ENCODE measurements around the gene TCF25. TPM values are rescaled to one million over a fixed set of nuclear protein-coding genes. Genes with fewer than 3 reads are reported as not detected.
A peak's percentile ranks its signal among the peaks of the same experiment; 100 is the strongest.

Gene TCF25
- total RNA-seq, 4 donors from 2014 or later: 126 to 151 (median 137) TPM

- Histone ChIP-seq H3K36me3 (peaks cover 6 to 86% (median 75%) of the 10 kb centered on the region in 4 donors), H3K4me1 (no peaks in the 10 kb centered on the region), H3K4me3 (peak overlapping the region in 2 of 4 donors; percentile 14 to 27), H3K27me3 (no peaks in the 10 kb centered on the region), H3K27ac (replicated peaks in 1 of 4) (peak overlapping the region in 1 of 4 donors; percentile 10), H3K9me3 (no peaks in the 10 kb centered on the region)
- WGBS: 87% methylated on average over 9 of the region's 23 CpGs
- TF ChIP-seq POLR2AphosphoS5 (IDR thresholded peaks at IDR 0.05) (no peak), CTCF (IDR thresholded peaks at IDR 0.05) (no peak), POLR2A (IDR thresholded peaks at IDR 0.05; ENCODE audit: low read depth) (no peak), EP300 (IDR thresholded peaks at IDR 0.05) (no peak)
- intact Hi-C loops (cut with DNase I): no loop called here
- no peak for DNase-seq (ENCODE audit: extremely low spot score)
Observed at GRCh38 chr16:89957216-89957785, 83.9 kb downstream of the TCF25 start.

- intact Hi-C loops (cut with DNase I): no loop called here
- DNase-seq (ENCODE audit: extremely low spot score): no peak
- H3K27me3 ChIP-seq: no peaks in the 10 kb centered on the region
- WGBS: 88% methylated on average over 3 of the region's 7 CpGs
- H3K9me3 ChIP-seq: no peaks in the 10 kb centered on the region
- H3K27ac ChIP-seq (replicated peaks in 1 of 4): no peak overlapping the region
- peak overlapping the region in 1 of 4 donors; percentile 27 for H3K4me3 ChIP-seq
- TF ChIP-seq EP300 (IDR thresholded peaks at IDR 0.05) (no peak), CTCF (IDR thresholded peaks at IDR 0.05) (no peak), POLR2AphosphoS5 (IDR thresholded peaks at IDR 0.05) (no peak), POLR2A (IDR thresholded peaks at IDR 0.05; ENCODE audit: low read depth) (no peak)
- H3K36me3 ChIP-seq: peaks cover 6 to 94% (median 80%) of the 10 kb centered on the region in 4 donors
- no peaks in the 10 kb centered on the region for H3K4me1 ChIP-seq
Observed at GRCh38 chr16:89958068-89958467, 84.7 kb downstream of the TCF25 start.

- TF ChIP-seq POLR2AphosphoS5 (IDR thresholded peaks at IDR 0.05) (no peak), CTCF (IDR thresholded peaks at IDR 0.05) (no peak), POLR2A (IDR thresholded peaks at IDR 0.05; ENCODE audit: low read depth) (no peak), EP300 (IDR thresholded peaks at IDR 0.05) (no peak)
- no peak for DNase-seq (ENCODE audit: extremely low spot score)
- no peaks in the 10 kb centered on the region for H3K27me3 ChIP-seq
- H3K4me3 ChIP-seq: no peak overlapping the region
- 90% methylated on average over 10 of the region's 10 CpGs for WGBS
- no peaks in the 10 kb centered on the region for H3K4me1 ChIP-seq
- H3K36me3 ChIP-seq: peaks cover 6 to 99% (median 84%) of the 10 kb centered on the region in 4 donors
- H3K27ac ChIP-seq (replicated peaks in 1 of 4): no peak overlapping the region
- intact Hi-C loops (cut with DNase I): no loop called here
- no peaks in the 10 kb centered on the region for H3K9me3 ChIP-seq
Observed at GRCh38 chr16:89958596-89958995, 85.2 kb downstream of the TCF25 start.

- Histone ChIP-seq H3K27me3 (no peaks in the 10 kb centered on the region), H3K27ac (replicated peaks in 1 of 4) (no peak overlapping the region), H3K4me3 (no peak overlapping the region), H3K9me3 (no peaks in the 10 kb centered on the region), H3K4me1 (no peaks in the 10 kb centered on the region), H3K36me3 (peaks cover 6 to 100% (median 86%) of the 10 kb centered on the region in 4 donors)
- DNase-seq (ENCODE audit: extremely low spot score): no peak
- 93% methylated on average over 13 of the region's 13 CpGs for WGBS
- intact Hi-C loops (cut with DNase I): no loop called here
- TF ChIP-seq POLR2A (IDR thresholded peaks at IDR 0.05; ENCODE audit: low read depth): no peak
- no peak for TF ChIP-seq CTCF (IDR thresholded peaks at IDR 0.05)
Observed at GRCh38 chr16:89960966-89961365, 87.6 kb downstream of the TCF25 start.

Other genes with a start within 250 kb of the TCF25 start
- 100 to 1,000 TPM in 1 of 4 donors, 10 to 100 TPM in 3; 71.8 to 117 (median 87.8) TPM for gene CHMP1A, start 215.9 kb upstream of the TCF25 start, total RNA-seq
- gene SPATA33, start 215.8 kb upstream of the TCF25 start, total RNA-seq: 1 to 10 TPM; 2.2 to 4.9 (median 3.6) TPM
- 10 to 100 TPM; 20.8 to 45.1 (median 25.7) TPM for gene CDK10, start 186.9 kb upstream of the TCF25 start, total RNA-seq
- gene SPATA2L, start 171.9 kb upstream of the TCF25 start, total RNA-seq: 10 to 100 TPM; 10.8 to 32.0 (median 21.9) TPM
- 10 to 100 TPM in 1 of 4 donors, 1 to 10 TPM in 3; 4.6 to 10.2 (median 7.1) TPM for gene VPS9D1, start 152.7 kb upstream of the TCF25 start, total RNA-seq
- gene ZNF276, start 152.1 kb upstream of the TCF25 start, total RNA-seq: 10 to 100 TPM; 16.1 to 19.2 (median 17.2) TPM
- 1 to 10 TPM in 2 of 4 donors, under 1 TPM in 2; 0.17 to 3.0 (median 0.95) TPM for gene FANCA, start 56.9 kb upstream of the TCF25 start, total RNA-seq
- 1 to 10 TPM; 1.8 to 7.2 (median 4.2) TPM for gene SPIRE2, start 45.1 kb upstream of the TCF25 start, total RNA-seq
- gene MC1R, start 45.3 kb downstream of the TCF25 start, total RNA-seq: 1 to 10 TPM; 2.0 to 5.0 (median 2.9) TPM
- 10 to 100 TPM in 3 of 4 donors, 1 to 10 TPM in 1; 2.5 to 19.5 (median 12.9) TPM for gene TUBB3, start 49.8 kb downstream of the TCF25 start, total RNA-seq
- 100 to 1,000 TPM in 2 of 4 donors, 10 to 100 TPM in 2; 86.8 to 112 (median 99.4) TPM for gene DEF8, start 75.2 kb downstream of the TCF25 start, total RNA-seq
- gene DBNDD1, start 145.9 kb downstream of the TCF25 start, total RNA-seq: 10 to 100 TPM in 1 of 4 donors, 1 to 10 TPM in 3; 2.1 to 14.3 (median 5.1) TPM
- gene PRDM7, start 203.7 kb downstream of the TCF25 start, total RNA-seq: not detected